Measurements from ENCODE around the gene RB1.
A peak's percentile ranks its signal among the peaks of the same experiment; 100 is the strongest.

Gene RB1

GRCh38 chr13:48303359-48304142 is at the start of gene RB1:
Gene RB1 (plus strand): TSS chr13:48303751. CDS start chr13:48303913, 162 bp downstream.
- peak; percentile 89 for DNase-seq

- no peak for DNase-seq
These were observed 49.7 kb upstream of the RB1 start for GRCh38 chr13:48253849-48254248.

DNA sequence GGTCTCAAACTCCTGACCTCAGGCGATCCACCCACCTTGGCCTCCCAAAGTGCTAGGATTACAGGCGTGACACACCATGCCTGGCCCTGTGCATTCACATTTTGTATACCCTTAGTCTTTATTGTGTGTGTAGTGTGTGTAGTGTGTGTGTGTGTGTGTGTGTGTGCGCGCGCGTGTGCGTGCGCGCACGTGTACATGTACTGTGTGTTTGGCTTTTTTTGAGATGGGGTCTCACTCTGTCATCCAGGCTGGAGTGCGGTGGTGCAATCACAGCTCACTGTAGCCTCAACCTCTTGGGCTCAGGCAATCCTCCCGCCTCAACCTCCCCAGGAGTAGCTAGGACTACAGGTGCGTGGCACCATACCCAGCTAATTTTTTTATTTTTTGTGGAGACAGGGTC is 48.5 kb upstream of the RB1 start:
- DNase-seq = no peak

- DNase-seq = no peak
These were observed 47.6 kb upstream of the RB1 start for GRCh38 chr13:48255954-48256353.

- DNase-seq = no peak
These were observed 45.5 kb upstream of the RB1 start for GRCh38 chr13:48258002-48258401.

DNA sequence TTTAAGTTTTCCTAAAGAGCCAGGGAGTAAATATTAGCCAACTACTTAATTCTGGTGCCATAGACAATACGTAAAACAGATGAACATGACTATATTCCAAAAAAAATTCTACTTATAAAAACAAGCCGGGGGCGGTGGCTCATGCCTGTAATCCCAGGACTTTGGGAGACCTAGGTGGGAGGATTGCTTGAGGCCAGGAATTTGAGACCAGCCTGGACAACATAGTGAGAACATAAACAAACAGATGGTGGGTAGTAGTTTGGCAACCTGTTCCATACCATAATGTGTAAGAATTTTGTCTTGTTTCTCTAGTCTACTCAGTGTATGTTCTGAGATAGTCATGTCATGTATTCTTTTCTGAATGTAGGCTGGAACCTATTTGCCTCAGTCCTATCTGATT is 45.1 kb upstream of the RB1 start:
- DNase-seq = no peak

GRCh38 chr13:48260970-48261369 is 42.6 kb upstream of the RB1 start:
- DNase-seq = no peak

- no peak for DNase-seq
These were observed 40.4 kb upstream of the RB1 start for GRCh38 chr13:48263196-48263595.

DNA sequence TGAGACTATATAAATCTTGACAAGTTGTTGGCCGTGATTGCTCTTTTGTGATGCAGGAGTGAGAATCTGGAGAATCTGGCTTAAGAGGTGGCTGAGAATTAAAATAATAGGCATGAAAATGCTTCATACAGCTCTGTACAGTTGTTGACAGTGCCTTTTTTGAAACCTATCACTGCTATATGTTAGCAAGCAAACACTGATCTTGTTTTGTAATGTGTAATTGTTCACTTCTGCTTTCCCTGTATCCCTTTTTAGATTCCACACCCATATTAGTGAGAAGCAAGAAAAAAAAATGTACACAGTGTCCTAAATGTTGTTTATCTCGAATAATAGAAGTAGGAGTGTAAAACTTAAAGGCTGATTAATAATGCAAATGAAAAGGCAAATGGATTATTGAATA is 39.5 kb upstream of the RB1 start:
- DNase-seq = no peak

- DNase-seq = no peak
These were observed 38.2 kb upstream of the RB1 start for GRCh38 chr13:48265217-48265815.

DNA sequence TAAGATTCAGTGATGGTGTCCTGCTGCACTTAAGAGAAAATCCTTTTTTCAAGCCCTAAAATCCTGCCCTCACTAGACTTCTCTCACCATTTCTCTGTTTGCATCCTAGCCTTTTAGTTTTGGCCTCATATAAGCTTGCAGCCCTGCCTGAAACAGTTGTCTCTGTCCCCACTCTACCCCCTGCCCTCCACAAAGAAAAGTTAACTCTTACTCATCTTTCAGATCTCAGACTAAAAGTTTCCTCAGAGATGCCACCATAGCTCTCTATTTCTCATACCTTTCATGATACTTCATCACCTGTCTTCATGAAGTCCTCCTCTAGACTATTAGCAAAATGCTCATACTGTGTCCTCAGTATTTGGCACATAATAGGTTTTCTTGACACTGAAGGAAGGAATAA is 37.4 kb upstream of the RB1 start:
- no peak for DNase-seq

DNA sequence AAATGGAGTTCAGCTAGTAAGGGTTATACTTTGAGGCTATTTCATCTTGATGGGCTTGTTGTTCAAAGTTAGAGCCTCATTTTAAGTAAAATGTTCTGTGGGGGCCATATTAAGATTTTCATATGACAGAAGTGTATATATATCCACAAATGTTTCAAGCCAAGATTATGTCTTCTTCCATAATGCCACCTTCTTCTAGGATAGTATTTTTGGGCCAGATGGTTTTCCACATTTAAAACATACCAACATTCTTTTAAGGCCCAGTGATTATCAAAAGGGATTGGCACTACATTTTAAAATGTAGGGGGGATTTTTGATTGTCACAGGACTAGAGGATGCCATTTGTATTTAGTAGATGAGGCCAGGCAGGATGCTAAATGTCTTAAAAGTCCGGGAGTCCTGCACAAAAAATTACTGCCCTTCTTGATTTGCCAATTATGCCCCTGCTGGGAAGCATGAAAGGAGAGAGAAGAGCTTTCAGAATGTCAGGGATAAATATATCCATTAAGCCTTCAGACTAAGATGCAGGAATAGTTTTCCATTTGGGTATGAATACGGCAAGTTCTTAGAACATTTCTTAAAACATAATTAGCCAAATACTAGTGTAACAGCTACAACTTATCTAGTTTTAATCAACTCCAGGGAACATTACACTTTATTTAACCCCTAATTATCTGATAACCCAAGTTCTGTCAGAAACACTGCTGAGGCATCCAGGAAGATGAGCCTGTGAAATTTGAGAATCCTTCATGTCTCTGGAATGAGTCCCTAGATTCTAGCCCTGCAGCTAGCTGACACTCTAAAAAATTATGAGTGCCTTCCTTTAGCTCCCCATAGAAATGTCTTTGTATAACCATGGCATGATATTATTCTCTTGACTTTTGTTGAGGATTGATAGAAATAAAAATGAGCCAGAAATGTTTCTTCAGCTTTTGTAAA is 36.6 kb upstream of the RB1 start:
- DNase-seq = no peak

DNA sequence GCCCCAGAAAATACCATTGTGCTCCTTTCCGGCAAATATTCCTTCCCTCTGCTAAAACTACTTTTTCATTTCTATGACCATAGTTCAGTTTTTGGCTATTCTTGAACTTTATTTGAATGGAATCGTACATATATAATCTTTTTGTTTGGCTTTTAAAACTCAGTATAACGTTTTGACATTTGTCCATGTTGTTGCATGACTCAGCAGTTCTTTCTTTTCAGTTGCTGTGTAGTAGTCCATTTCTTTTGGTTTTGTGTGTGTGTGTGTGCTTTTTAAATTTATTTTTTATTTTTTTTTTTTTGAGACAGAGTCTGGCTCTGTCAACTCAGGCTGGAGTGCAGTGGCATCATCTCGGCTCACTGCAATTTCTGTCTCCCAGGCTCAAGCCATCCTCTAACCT is 35.5 kb upstream of the RB1 start:
- no peak for DNase-seq

DNA sequence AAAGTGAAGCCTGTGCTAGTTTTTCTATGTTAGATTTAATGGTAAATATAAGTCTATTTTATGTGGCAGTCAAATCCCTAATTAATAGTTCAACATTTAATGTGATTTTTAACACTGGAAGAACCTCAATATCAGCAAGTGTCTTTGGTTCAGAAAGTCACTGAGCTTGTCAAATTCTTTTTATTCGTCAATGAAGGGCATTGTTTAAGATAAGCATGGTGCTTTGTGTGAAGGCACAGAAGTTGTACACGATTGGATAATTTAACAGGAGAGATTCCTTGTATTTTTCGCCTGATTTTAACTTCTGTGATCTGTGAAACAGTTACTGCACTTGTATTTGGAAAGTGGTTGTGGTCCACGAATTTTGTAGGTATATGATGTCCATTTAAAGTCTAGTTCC is 30.2 kb upstream of the RB1 start:
- DNase-seq = no peak

GRCh38 chr13:48275507-48275906 is 28.0 kb upstream of the RB1 start:
- no peak for DNase-seq

DNA sequence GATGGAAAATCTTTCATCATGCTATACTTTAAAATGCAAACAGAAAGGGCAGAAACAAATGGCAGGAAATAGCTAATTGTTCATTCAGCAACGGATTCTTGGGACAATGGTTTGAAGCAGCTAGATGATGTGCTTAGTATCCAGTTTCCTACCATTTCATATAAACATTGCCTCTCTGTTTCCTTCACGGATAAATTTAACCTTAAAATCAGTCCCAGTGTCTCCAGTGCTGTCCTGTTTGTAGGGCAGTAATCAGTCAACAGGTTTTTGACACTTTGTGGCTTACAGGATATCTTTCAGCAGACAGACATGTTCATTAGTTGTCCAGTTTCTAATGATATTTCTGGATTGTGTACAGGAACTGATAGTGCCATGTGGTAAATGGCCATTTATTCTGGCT is 24.7 kb upstream of the RB1 start:
- no peak for DNase-seq

DNA sequence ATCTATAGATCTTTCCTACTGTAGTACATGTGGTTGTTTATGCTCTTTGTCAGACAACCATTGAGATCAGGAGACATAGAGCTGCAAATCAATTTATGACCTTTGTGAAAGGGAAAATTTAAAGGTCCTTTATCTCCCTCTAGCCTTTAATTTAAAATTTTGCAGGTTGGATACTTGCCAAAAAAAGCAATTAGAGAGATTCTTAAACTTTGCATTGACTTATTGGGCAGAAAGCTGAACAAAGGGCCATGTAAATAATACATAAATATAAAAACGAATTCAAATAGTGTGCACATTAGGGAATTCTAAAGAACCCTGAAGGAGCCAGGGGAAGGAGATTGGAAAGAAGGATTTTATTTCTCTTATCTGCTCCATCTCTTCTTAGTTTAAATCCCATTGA is 22.0 kb upstream of the RB1 start:
- no peak for DNase-seq

GRCh38 chr13:48291730-48292129 is 11.8 kb upstream of the RB1 start:
- DNase-seq = no peak

DNA sequence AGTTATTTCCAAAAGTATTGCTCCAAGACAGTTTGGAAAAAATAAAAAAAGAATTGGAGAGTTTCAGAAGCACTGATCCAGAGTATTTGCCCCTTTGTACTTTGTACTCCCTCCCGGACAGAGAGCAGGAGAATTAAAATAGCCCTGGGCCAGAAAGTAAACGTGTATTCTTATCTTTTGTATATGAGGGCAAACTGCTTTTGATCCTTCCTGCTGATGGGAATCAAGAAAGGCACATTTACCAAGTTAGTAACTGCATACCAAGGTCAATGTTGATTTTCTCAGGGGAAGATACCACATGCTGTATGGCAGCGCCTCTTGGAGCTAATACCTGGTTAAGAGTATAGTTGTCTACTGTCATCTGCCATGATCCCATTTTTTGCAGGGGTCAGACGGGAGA is 10.9 kb upstream of the RB1 start:
- no peak for DNase-seq

GRCh38 chr13:48294653-48295052 is 8.9 kb upstream of the RB1 start:
- no peak for DNase-seq

- no peak for DNase-seq
These were observed 8.3 kb upstream of the RB1 start for GRCh38 chr13:48295271-48295670.

DNA sequence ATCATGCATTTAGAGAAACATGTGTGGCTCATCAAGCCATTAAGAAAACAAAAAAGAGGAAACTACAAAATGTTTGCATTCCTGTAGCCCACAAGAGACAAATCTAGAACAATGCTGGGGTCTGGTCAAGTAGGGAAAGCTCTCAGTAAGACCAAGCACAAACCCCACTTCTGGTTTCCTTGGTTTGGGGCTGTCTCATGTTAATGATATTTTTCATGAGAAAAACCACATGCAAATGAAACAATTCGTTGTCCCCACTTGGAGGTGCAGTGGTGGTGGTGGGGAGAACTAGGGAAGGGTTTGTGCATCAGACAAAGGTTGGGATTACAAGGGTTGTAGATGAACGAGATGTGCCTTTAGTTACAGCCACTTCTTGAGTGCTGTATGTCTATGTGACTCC is 7.0 kb upstream of the RB1 start:
- DNase-seq = no peak

GRCh38 chr13:48297131-48297786 is 6.3 kb upstream of the RB1 start:
- DNase-seq = no peak

Data from activated CD4-positive, alpha-beta T cell treated with anti-CD3 and anti-CD28 coated beads, Interleukin-2, amount 50 U/mL, for 1 hour (primary cell).